GM12872 (cell line): ENCODE results near the gene ALG2.

Experiments used
- CTCF ChIP-seq: IDR thresholded peaks from 3 replicates; pipeline ENCODE4 v1.5.1; 2011; ENCODE audit warnings: low read depth, mild to moderate bottlenecking, low read length, moderate library complexity; ENCODE audit not compliant: insufficient read depth

The ALG2 gene

GRCh38 chr9:99167694-99168093 is 54.0 kb downstream of the ALG2 start:
- TF ChIP-seq CTCF, result no peak

GRCh38 chr9:99167119-99167518 is 54.6 kb downstream of the ALG2 start:
- no peak for TF ChIP-seq CTCF
